Spleen (tissue), 7 donors: ENCODE data around the gene FCRLB.

ENCODE experiments used
- POLR2A ChIP-seq, 3 donors: fragments of 450-650 bp; IDR thresholded peaks; one replicate each; pipeline ENCODE4 v1.5.1; 2017; ENCODE audit warnings: antibody characterized with exemption in 3 of 3, mild to moderate bottlenecking in 1 of 3
- TF ChIP-seq, protein P1 (sequence below), 11 experiments: fragments of 200-600 bp in 7 of 11; fragments of 450-650 bp in 4 of 11; sonication (generic) in 4 of 11; IDR thresholded peaks in 8 of 11; conservative IDR thresholded peaks in 3 of 11; 1 replicate in 7 of 11; 2 replicates in 4 of 11; pipeline versions ENCODE4 v1.4.0 to v1.8.0; 2016 to 2021; ENCODE audit warnings: antibody characterized with exemption in 11 of 11, inconsistent platforms in 4 of 11, mild to moderate bottlenecking in 1 of 11
- donor health status: DM: no; HTN: no; CAD: no; lungs with moderate emphysema.
- donor health status: DM: no; HTN: no; CAD: no.
- donor health status: DM: no; HTN: no; CAD: no.

DNA sequence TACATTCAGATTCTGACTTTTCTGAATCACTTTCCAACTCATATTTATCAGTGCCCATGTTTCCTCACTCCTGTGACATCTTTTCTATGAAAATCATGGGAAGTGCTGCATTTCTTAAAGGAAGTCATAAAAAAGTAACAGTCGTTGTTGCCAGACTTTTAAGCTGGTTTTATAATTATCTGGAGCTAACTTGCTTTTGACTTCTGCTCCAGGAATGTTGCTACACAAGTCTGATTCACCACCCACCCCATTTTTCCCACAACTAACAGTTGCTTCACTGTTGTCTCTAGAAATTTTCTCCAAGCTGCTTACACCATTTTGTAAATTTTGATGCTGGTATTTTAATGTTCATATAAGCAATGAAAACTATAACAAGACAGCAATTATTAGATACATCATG, 12.2 kb downstream of the FCRLB start:
- TF ChIP-seq, protein P1, sequence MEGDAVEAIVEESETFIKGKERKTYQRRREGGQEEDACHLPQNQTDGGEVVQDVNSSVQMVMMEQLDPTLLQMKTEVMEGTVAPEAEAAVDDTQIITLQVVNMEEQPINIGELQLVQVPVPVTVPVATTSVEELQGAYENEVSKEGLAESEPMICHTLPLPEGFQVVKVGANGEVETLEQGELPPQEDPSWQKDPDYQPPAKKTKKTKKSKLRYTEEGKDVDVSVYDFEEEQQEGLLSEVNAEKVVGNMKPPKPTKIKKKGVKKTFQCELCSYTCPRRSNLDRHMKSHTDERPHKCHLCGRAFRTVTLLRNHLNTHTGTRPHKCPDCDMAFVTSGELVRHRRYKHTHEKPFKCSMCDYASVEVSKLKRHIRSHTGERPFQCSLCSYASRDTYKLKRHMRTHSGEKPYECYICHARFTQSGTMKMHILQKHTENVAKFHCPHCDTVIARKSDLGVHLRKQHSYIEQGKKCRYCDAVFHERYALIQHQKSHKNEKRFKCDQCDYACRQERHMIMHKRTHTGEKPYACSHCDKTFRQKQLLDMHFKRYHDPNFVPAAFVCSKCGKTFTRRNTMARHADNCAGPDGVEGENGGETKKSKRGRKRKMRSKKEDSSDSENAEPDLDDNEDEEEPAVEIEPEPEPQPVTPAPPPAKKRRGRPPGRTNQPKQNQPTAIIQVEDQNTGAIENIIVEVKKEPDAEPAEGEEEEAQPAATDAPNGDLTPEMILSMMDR (IDR thresholded peaks at IDR 0.05 in 8 of 11, conservative IDR thresholded peaks at IDR 0.05 in 3 of 11), result no peak
- no peak for TF ChIP-seq POLR2A (IDR thresholded peaks at IDR 0.05)
